Gastrocnemius medialis (tissue), 4 donors: ENCODE data around the gene DDX1. TPM values are rescaled to one million over a fixed set of nuclear protein-coding genes. Genes with fewer than 3 reads are reported as not detected.
"Not testable (repeated sequence)": the region's sequence is repeated elsewhere in the genome, so short reads cannot be mapped to it uniquely, and the experiment has no call there.

ENCODE experiments used
- ATAC-seq, 2 donors: fragments of 150-250 bp; one replicate each; pipeline ENCODE4 v1.9.1; 2016
- DNase-seq, 2 donors: peaks; one replicate each; pipeline ENCODE4 v3.0.0-alpha.2; 2019
- H3K27ac ChIP-seq, 4 donors: fragments of 200-600 bp; sonication (generic); 1 replicate in 1 of 4; 2 replicates in 3 of 4; pipeline ENCODE4 v1.5.1; 2016 to 2018; ENCODE audit warnings: mild to moderate bottlenecking in 2 of 4, moderate library complexity in 1 of 4
- H3K27me3 ChIP-seq, 3 donors: fragments of 200-600 bp; sonication (generic) in 2 of 3; 1 replicate in 1 of 3; 2 replicates in 2 of 3; pipeline versions ENCODE4 v1.5.1 to v1.6.0; 2016 to 2019; ENCODE audit warnings: mild to moderate bottlenecking in 1 of 3, moderate library complexity in 1 of 3
- H3K36me3 ChIP-seq, 2 donors: fragments of 200-600 bp; sonication (generic) in 1 of 2; one replicate each; pipeline ENCODE4 v1.5.1; 2017 to 2018
- H3K4me1 ChIP-seq, 2 donors: fragments of 200-600 bp; sonication (generic) in 1 of 2; one replicate each; pipeline ENCODE4 v1.5.1; 2016 to 2017; ENCODE audit warnings: mild to moderate bottlenecking in 2 of 2
- H3K4me3 ChIP-seq, 4 donors: fragments of 200-600 bp; sonication (generic) in 3 of 4; 1 replicate in 1 of 4; 2 replicates in 3 of 4; pipeline ENCODE4 v1.5.1; 2016 to 2019; ENCODE audit warnings: mild to moderate bottlenecking in 2 of 4
- H3K9me3 ChIP-seq, 3 donors: fragments of 200-600 bp; sonication (generic) in 2 of 3; 1 replicate in 1 of 3; 2 replicates in 2 of 3; pipeline ENCODE4 v1.5.1; 2016 to 2019
- POLR2A ChIP-seq, 2 donors: fragments of 450-650 bp; IDR thresholded peaks; one replicate each; pipeline ENCODE4 v1.6.1; 2017; ENCODE audit warnings: antibody characterized with exemption in 2 of 2, mild to moderate bottlenecking in 2 of 2, moderate library complexity in 2 of 2
- in situ Hi-C, 4 donors: fragments of 200-750 bp; cut with MboI; loops; one replicate each; pipeline versions ENCODE4 v1.15.0 to v1.8.0; 2017; ENCODE audit warnings: low sequenced_read_pairs in 4 of 4
- intact Hi-C: fragments of 100-400 bp; cut with DNase I; formaldehyde crosslinking; loops from one replicate; pipeline ENCODE4 v1.15.1; 2023; ENCODE audit warnings: low total_unique reads
- total RNA-seq, 4 donors: library from RNA; depleted of rRNA; stranded (reverse); fragments of >200 nt; gene quantifications; one replicate each; pipeline versions ENCODE4 v1.1.0 to v1.2.3, GENCODE V29; 2016
- TF ChIP-seq, protein P1 (sequence below), 5 experiments: fragments of 450-650 bp in 3 of 5; fragments of 200-600 bp in 2 of 5; sonication (generic) in 2 of 5; IDR thresholded peaks in 4 of 5; conservative IDR thresholded peaks in 1 of 5; 1 replicate in 4 of 5; 2 replicates in 1 of 5; pipeline ENCODE4 v1.5.1; 2016 to 2019; ENCODE audit warnings: antibody characterized with exemption in 5 of 5, mild to moderate bottlenecking in 3 of 5, moderate library complexity in 3 of 5

DDX1 gene
- total RNA-seq, 4 donors from 2014 or later = 72.8 to 108 (median 88.6) TPM

DNA sequence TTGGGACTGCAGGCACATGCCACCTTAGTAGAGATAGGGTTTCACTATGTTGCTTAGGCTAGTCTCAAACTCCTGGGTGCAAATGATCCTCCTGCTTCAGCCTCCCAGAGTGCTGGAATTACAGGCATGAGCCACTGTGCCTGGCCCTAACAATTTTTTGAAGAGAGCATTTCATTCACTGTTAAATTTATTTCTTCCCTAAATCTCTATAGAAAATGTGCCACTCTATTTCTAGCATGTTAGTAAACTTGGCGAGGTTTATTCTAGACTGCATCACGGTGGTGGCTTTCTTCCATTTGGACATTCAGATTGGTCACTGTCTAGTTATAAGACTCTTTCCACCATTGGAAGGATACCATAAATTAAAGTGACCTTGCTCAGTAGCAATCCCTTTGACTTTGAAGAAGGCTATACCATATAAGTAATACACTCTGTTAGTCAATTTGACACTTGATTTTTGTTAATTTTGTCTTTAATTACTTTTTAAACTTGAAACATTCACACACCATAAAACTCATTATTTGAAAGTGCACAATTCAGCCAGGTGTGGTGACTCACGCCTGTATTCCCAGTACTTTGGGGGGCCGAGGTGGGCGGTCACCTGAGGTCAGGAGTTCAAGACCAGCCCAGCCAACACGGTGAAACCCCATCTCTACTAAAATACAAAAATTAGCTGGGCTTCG lies 16.2 kb downstream of the DDX1 start:
- in situ Hi-C loops = no loop called here
- no peak for DNase-seq
- H3K27me3 ChIP-seq = no peaks in the 10 kb centered on the region
- H3K27ac ChIP-seq = no peak overlapping the region
- TF ChIP-seq, protein P1, sequence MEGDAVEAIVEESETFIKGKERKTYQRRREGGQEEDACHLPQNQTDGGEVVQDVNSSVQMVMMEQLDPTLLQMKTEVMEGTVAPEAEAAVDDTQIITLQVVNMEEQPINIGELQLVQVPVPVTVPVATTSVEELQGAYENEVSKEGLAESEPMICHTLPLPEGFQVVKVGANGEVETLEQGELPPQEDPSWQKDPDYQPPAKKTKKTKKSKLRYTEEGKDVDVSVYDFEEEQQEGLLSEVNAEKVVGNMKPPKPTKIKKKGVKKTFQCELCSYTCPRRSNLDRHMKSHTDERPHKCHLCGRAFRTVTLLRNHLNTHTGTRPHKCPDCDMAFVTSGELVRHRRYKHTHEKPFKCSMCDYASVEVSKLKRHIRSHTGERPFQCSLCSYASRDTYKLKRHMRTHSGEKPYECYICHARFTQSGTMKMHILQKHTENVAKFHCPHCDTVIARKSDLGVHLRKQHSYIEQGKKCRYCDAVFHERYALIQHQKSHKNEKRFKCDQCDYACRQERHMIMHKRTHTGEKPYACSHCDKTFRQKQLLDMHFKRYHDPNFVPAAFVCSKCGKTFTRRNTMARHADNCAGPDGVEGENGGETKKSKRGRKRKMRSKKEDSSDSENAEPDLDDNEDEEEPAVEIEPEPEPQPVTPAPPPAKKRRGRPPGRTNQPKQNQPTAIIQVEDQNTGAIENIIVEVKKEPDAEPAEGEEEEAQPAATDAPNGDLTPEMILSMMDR (IDR thresholded peaks at IDR 0.05 in 4 of 5, conservative IDR thresholded peaks at IDR 0.05 in 1 of 5) = no peak
- TF ChIP-seq POLR2A (IDR thresholded peaks at IDR 0.05) = no peak
- H3K36me3 ChIP-seq = peaks cover 11 to 78% of the 10 kb centered on the region in 2 donors
- no peak overlapping the region for H3K4me3 ChIP-seq
- no peak for ATAC-seq
- no peaks in the 10 kb centered on the region for H3K4me1 ChIP-seq
- intact Hi-C loops = no loop called here
- no peaks in the 10 kb centered on the region for H3K9me3 ChIP-seq

DNA sequence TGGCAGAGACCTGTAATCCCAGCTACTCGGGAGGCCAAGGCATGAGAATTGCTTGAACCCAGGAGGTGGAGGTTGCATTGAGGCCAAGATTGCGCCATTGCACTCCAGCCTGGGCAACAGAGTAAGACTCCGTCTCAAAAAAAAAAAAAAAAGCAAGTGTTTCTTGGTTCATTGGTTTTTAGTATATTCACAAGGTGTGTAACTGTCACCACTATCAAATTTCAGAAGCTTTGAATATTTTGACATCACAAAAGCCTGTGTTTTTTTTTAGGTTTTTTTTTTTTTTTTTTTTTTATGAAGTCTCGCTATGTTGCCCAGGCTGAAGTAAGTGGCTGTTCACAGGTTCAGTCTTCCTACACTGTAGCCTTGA lies 16.7 kb downstream of the DDX1 start:
- Histone ChIP-seq H3K9me3 (no peaks in the 10 kb centered on the region), H3K4me1 (no peaks in the 10 kb centered on the region), H3K27ac (no peak overlapping the region), H3K36me3 (peaks cover 11 to 72% of the 10 kb centered on the region in 2 donors), H3K27me3 (no peaks in the 10 kb centered on the region), H3K4me3 (no peak overlapping the region)
- in situ Hi-C loops (no loop called here), intact Hi-C loops (no loop called here)
- no peak for ATAC-seq
- DNase-seq = no peak
- TF ChIP-seq, protein P1 (IDR thresholded peaks at IDR 0.05 in 4 of 5, conservative IDR thresholded peaks at IDR 0.05 in 1 of 5) = no peak
- TF ChIP-seq POLR2A (IDR thresholded peaks at IDR 0.05) = no peak

DNA sequence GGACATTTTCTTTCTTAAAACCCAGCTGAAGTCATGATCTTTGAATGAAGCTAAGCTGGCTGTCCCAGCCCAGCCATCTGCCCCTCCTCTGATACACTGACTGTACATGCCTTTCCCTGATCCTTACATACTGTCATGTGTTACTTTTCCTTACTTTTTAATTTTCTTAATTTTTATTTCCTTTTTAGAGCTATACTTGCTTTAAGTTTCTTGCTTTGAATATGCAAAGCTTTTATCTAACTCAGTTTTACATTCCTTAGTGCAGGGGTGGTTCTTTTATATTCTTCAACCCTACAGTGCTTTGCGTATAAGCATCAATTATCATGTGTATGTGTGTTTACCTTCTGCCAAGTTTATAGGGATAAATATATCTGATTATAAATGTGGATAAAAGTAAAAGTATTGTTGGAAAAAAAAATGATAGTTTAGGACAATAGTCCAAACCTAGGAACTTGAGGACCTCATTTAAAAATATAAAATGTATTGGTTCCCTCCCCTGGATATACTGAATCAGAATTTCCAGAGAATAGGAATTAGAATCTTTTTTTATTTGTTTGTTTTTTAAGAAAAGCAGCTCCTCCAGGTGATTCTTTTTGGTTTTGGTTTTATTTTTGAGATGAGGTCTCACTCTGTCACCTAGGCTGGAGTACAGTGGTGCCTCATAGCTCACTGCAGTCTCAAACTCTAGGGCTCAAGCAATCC lies 17.8 kb downstream of the DDX1 start:
- no peaks in the 10 kb centered on the region for H3K4me1 ChIP-seq
- ATAC-seq (no peak), DNase-seq (no peak)
- peaks cover 11 to 63% of the 10 kb centered on the region in 2 donors for H3K36me3 ChIP-seq
- no peaks in the 10 kb centered on the region for H3K27me3 ChIP-seq
- no peaks in the 10 kb centered on the region for H3K9me3 ChIP-seq
- in situ Hi-C loops = no loop called here
- TF ChIP-seq, protein P1 (IDR thresholded peaks at IDR 0.05 in 4 of 5, conservative IDR thresholded peaks at IDR 0.05 in 1 of 5) = no peak
- TF ChIP-seq POLR2A (IDR thresholded peaks at IDR 0.05) = no peak
- H3K27ac ChIP-seq = no peak overlapping the region
- intact Hi-C loops = no loop called here
- H3K4me3 ChIP-seq = no peak overlapping the region

DNA sequence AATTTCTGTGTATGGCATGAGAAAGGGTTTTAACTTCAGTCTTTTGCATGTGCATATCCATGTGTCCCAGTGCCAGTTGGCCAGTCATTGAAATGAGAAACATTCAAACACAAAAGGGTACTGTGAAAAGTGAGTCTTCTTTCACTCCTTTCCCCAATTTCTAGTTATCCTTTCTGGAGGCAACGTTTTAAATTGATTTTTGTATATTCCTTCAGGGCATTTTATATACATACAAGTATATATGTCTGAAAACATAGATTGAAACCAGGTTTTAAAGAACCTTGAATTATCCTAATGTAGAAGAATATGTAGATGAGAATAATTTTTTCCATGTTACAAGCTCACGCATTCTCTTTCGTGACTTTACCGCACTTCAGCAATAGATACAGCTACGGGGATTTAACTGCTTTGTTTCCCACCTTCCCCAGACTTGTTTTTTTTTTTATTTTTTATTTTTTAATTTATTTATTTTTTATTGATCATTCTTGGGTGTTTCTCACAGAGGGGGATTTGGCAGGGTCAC lies 18.8 kb downstream of the DDX1 start:
- Histone ChIP-seq H3K4me3 (no peak overlapping the region), H3K9me3 (no peaks in the 10 kb centered on the region), H3K36me3 (peaks cover 11 to 62% of the 10 kb centered on the region in 2 donors), H3K27ac (no peak overlapping the region), H3K4me1 (no peaks in the 10 kb centered on the region), H3K27me3 (no peaks in the 10 kb centered on the region)
- no peak for TF ChIP-seq POLR2A (IDR thresholded peaks at IDR 0.05)
- TF ChIP-seq, protein P1 (IDR thresholded peaks at IDR 0.05 in 4 of 5, conservative IDR thresholded peaks at IDR 0.05 in 1 of 5) = no peak
- intact Hi-C loops = no loop called here
- in situ Hi-C loops = no loop called here
- ATAC-seq (no peak), DNase-seq (no peak)

DNA sequence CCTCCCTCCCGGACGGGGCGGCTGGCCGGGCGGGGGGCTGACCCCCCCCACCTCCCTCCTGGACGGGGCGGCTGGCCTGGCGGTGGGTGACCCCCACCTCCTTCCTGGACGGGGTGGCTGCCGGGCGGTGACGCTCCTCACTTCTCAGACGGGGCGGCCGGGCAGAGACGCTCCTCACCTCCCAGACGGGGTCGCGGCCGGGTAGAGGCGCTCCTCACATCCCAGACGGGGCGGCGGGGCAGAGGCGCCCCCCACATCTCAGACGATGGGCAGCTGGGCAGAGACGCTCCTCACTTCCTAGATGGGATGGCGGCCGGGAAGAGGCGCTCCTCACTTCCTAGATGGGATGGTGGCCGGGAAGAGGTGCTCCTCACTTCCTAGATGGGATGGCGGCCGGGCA lies 20.4 kb downstream of the DDX1 start:
- H3K27ac ChIP-seq, DNase-seq, H3K4me1 ChIP-seq, intact Hi-C loops, H3K4me3 ChIP-seq, ATAC-seq, H3K9me3 ChIP-seq, H3K27me3 ChIP-seq, in situ Hi-C loops: not testable (repeated sequence)
- H3K36me3 ChIP-seq = peaks cover 0 to 55% of the 10 kb centered on the region in 2 donors
